SK-N-SH (cell line): ENCODE results near the gene DVL3.

Experiments used
- CHD2 ChIP-seq: fragments of 150-350 bp; IDR thresholded peaks from 2 replicates; pipeline ENCODE4 v1.6.1; 2018; ENCODE audit warnings: low read length; ENCODE audit not compliant: partially characterized antibody
- CTCF ChIP-seq: fragments of 200-600 bp; sonication (generic); IDR thresholded peaks from 2 replicates; pipeline ENCODE4 v1.6.1; 2017; ENCODE audit warnings: antibody characterized with exemption, mild to moderate bottlenecking, moderate library complexity
- EP300 ChIP-seq, 2 experiments: IDR thresholded peaks; 2 replicates each; pipeline versions ENCODE4 v1.4.0 to v1.6.1; 2012; ENCODE audit warnings: borderline replicate concordance in 1 of 2, low read depth in 1 of 2, low read length in 1 of 2
- GATA2 ChIP-seq: sonication (generic); formaldehyde crosslinking; IDR thresholded peaks from 2 replicates; pipeline ENCODE4 v1.5.0; 2020; ENCODE audit warnings: mild to moderate bottlenecking, missing genetic modification reagents
- JUND ChIP-seq: IDR thresholded peaks from 2 replicates; pipeline ENCODE4 v1.4.0; 2012
- POLR2AphosphoS5 ChIP-seq: IDR thresholded peaks from 2 replicates; pipeline ENCODE4 v1.6.1; 2012; ENCODE audit warnings: low read depth, low read length
- YY1 ChIP-seq: IDR thresholded peaks from 2 replicates; pipeline ENCODE4 v1.4.0; 2012; ENCODE audit warnings: low read depth, mild to moderate bottlenecking
- TF ChIP-seq, protein P1 (sequence below): IDR thresholded peaks from 2 replicates; pipeline ENCODE4 v1.4.0; 2012; ENCODE audit warnings: low read depth
- TF ChIP-seq, protein P2 (sequence below): IDR thresholded peaks from 2 replicates; pipeline ENCODE4 v1.6.1; 2012; ENCODE audit warnings: mild to moderate bottlenecking, low read depth, low read length, moderate library complexity

DNA sequence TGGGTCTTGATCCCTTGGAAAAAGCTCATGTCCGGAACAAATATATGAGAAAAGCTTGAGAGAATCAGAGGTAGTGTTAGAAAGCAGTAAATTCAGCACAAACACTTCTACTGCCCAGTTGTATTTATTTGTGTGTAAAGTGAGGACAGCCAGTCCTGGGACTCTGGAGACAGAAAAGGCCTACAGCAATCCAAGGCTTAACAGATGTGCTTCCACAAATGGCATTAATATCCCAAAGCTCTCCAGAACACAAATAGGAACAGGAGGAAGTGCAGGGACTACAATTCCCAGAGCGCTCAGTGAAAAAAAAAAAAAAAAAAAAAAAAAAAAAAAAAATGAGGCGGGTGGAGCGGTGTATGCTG is 19.1 kb downstream of the DVL3 start:
- no peak for TF ChIP-seq POLR2AphosphoS5
- TF ChIP-seq, protein P1, sequence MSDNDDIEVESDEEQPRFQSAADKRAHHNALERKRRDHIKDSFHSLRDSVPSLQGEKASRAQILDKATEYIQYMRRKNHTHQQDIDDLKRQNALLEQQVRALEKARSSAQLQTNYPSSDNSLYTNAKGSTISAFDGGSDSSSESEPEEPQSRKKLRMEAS: no peak
- no peak for TF ChIP-seq CTCF
- no peak for TF ChIP-seq CHD2
- TF ChIP-seq, protein P2, sequence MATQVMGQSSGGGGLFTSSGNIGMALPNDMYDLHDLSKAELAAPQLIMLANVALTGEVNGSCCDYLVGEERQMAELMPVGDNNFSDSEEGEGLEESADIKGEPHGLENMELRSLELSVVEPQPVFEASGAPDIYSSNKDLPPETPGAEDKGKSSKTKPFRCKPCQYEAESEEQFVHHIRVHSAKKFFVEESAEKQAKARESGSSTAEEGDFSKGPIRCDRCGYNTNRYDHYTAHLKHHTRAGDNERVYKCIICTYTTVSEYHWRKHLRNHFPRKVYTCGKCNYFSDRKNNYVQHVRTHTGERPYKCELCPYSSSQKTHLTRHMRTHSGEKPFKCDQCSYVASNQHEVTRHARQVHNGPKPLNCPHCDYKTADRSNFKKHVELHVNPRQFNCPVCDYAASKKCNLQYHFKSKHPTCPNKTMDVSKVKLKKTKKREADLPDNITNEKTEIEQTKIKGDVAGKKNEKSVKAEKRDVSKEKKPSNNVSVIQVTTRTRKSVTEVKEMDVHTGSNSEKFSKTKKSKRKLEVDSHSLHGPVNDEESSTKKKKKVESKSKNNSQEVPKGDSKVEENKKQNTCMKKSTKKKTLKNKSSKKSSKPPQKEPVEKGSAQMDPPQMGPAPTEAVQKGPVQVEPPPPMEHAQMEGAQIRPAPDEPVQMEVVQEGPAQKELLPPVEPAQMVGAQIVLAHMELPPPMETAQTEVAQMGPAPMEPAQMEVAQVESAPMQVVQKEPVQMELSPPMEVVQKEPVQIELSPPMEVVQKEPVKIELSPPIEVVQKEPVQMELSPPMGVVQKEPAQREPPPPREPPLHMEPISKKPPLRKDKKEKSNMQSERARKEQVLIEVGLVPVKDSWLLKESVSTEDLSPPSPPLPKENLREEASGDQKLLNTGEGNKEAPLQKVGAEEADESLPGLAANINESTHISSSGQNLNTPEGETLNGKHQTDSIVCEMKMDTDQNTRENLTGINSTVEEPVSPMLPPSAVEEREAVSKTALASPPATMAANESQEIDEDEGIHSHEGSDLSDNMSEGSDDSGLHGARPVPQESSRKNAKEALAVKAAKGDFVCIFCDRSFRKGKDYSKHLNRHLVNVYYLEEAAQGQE: no peak
- no peak for TF ChIP-seq JUND
- no peak for TF ChIP-seq GATA2 (CRISPR knock-in tag)
- TF ChIP-seq YY1: no peak
- no peak for TF ChIP-seq EP300 (IDR thresholded peaks at IDR 0.05; ENCODE audit: borderline replicate concordance in 1 of 2, low read depth in 1 of 2, low read length in 1 of 2)
